H7 (cell line): ENCODE measurements around the gene HSPA1L. TPM values are rescaled to one million over a fixed set of nuclear protein-coding genes. Genes with fewer than 3 reads are reported as not detected.

ENCODE experiments used
- DNase-seq: peaks from one replicate; pipeline ENCODE4 v3.0.0; 2012
- H3K27me3 ChIP-seq: 2 replicates; pipeline ENCODE4 v1.6.0; 2011; ENCODE audit warnings: mild to moderate bottlenecking, low read length; ENCODE audit not compliant: control insufficient read depth, insufficient read depth
- H3K36me3 ChIP-seq: replicated peaks from 2 replicates; pipeline ENCODE4 v1.5.1; 2011; ENCODE audit warnings: low read length; ENCODE audit not compliant: control insufficient read depth, insufficient read depth
- H3K4me3 ChIP-seq: 2 replicates; pipeline ENCODE4 v1.5.1; 2011; ENCODE audit warnings: low read depth, mild to moderate bottlenecking, control low read depth, low read length, moderate library complexity; ENCODE audit not compliant: insufficient read depth
- total RNA-seq: library from RNA; depleted of rRNA; stranded (reverse); fragments of >200 nt; shearing (Covaris generic); gene quantifications from 2 replicates; pipeline ENCODE4 v1.2.3, GENCODE V29; 2014; rRNA removed

HSPA1L gene
- total RNA-seq, 1 experiment from 2014 or later: 0.55 TPM

GRCh38 chr6:31762356-31762755, 52.7 kb downstream of the HSPA1L start, which contains the start of gene SAPCD1:
TSS of gene SAPCD1 (plus strand) at chr6:31762656. CDS start at chr6:31763055, 399 bp downstream.
- no peaks in the 10 kb centered on the region; the same call in 1 of the 2 replicates for H3K27me3 ChIP-seq
- no peak within 1 kb of the TSS for H3K4me3 ChIP-seq
- H3K36me3 ChIP-seq: peaks cover 22% of the 10 kb centered on the region
- peak; percentile 15 for DNase-seq

GRCh38 chr6:31761343-31761742, 53.7 kb downstream of the HSPA1L start:
- no peak for DNase-seq
- no peaks in the 10 kb centered on the region; the same call in 1 of the 2 replicates for H3K27me3 ChIP-seq
- no peak overlapping the region for H3K4me3 ChIP-seq
- H3K36me3 ChIP-seq: peaks cover 22% of the 10 kb centered on the region

- no peak overlapping the region for H3K4me3 ChIP-seq
- H3K36me3 ChIP-seq: peaks cover 22% of the 10 kb centered on the region
- no peaks in the 10 kb centered on the region; the same call in 1 of the 2 replicates for H3K27me3 ChIP-seq
- no peak for DNase-seq
Measured at GRCh38 chr6:31760790-31761189, 54.3 kb downstream of the HSPA1L start.

Other genes starting within 250 kb of the HSPA1L start
- gene LTA, start 243.0 kb downstream of the HSPA1L start, total RNA-seq: 0.44 TPM in 1 of 2 replicates, not detected in the other
- gene TNF, start 239.7 kb downstream of the HSPA1L start, total RNA-seq: not detected in 2 replicates
- 0.35 TPM in 1 of 2 replicates, not detected in the other for gene LTB, start 232.9 kb downstream of the HSPA1L start, total RNA-seq
- not detected in 2 replicates for gene LST1, start 229.0 kb downstream of the HSPA1L start, total RNA-seq
- not detected in 2 replicates for gene NCR3, start 222.3 kb downstream of the HSPA1L start, total RNA-seq
- 0.48 and 1.4 TPM in 2 replicates for gene AIF1, start 200.0 kb downstream of the HSPA1L start, total RNA-seq
- gene PRRC2A, start 194.6 kb downstream of the HSPA1L start, total RNA-seq: 163 and 176 TPM in 2 replicates
- 320 and 331 TPM in 2 replicates for gene BAG6, start 162.6 kb downstream of the HSPA1L start, total RNA-seq
- 3.3 and 4.2 TPM in 2 replicates for gene APOM, start 159.4 kb downstream of the HSPA1L start, total RNA-seq
- gene C6orf47, start 154.5 kb downstream of the HSPA1L start, total RNA-seq: 17.3 and 17.6 TPM in 2 replicates
- 28.6 and 33.3 TPM in 2 replicates for gene GPANK1, start 150.3 kb downstream of the HSPA1L start, total RNA-seq
- 197 and 224 TPM in 2 replicates for gene CSNK2B, start 149.2 kb downstream of the HSPA1L start, total RNA-seq
- gene LY6G5B, start 145.3 kb downstream of the HSPA1L start, total RNA-seq: 2.9 and 4.2 TPM in 2 replicates
- 0.70 and 2.0 TPM in 2 replicates for gene LY6G5C, start 134.2 kb downstream of the HSPA1L start, total RNA-seq
- 35.7 and 39.7 TPM in 2 replicates for gene ABHD16A, start 112.0 kb downstream of the HSPA1L start, total RNA-seq
- not detected in 2 replicates for gene LY6G6F, start 108.4 kb downstream of the HSPA1L start, total RNA-seq
- 2.8 TPM in 1 of 2 replicates, not detected in the other for gene LY6G6D, start 99.9 kb downstream of the HSPA1L start, total RNA-seq
- not detected in 2 replicates for gene LY6G6C, start 93.5 kb downstream of the HSPA1L start, total RNA-seq
- not detected in 2 replicates for gene MPIG6B, start 91.9 kb downstream of the HSPA1L start, total RNA-seq
- gene DDAH2, start 86.0 kb downstream of the HSPA1L start, total RNA-seq: 83.6 and 99.2 TPM in 2 replicates
- gene CLIC1, start 78.8 kb downstream of the HSPA1L start, total RNA-seq: 456 and 621 TPM in 2 replicates
- gene MSH5, start 75.3 kb downstream of the HSPA1L start, total RNA-seq: 19.5 and 28.4 TPM in 2 replicates
- 1.8 and 7.7 TPM in 2 replicates for gene SAPCD1, start 52.6 kb downstream of the HSPA1L start, total RNA-seq
- 0.44 and 2.1 TPM in 2 replicates for gene VWA7, start 38.0 kb downstream of the HSPA1L start, total RNA-seq
- gene VARS1, start 19.5 kb downstream of the HSPA1L start, total RNA-seq: 114 and 115 TPM in 2 replicates
- gene LSM2, start 8.3 kb downstream of the HSPA1L start, total RNA-seq: 108 and 150 TPM in 2 replicates
- gene HSPA1A, start 260 bp upstream of the HSPA1L start, total RNA-seq: 45.7 and 58.5 TPM in 2 replicates
- 63.3 and 70.4 TPM in 2 replicates for gene HSPA1B, start 12.5 kb upstream of the HSPA1L start, total RNA-seq
- 56.2 and 58.6 TPM in 2 replicates for gene NEU1, start 47.5 kb upstream of the HSPA1L start, total RNA-seq
- gene SLC44A4, start 63.7 kb upstream of the HSPA1L start, total RNA-seq: 0.42 and 0.48 TPM in 2 replicates
- gene EHMT2, start 82.4 kb upstream of the HSPA1L start, total RNA-seq: 134 and 136 TPM in 2 replicates
- gene ZBTB12, start 86.8 kb upstream of the HSPA1L start, total RNA-seq: 7.9 and 8.7 TPM in 2 replicates
- gene C2, start 112.4 kb upstream of the HSPA1L start, total RNA-seq: 0.63 and 1.7 TPM in 2 replicates
- gene CFB, start 130.8 kb upstream of the HSPA1L start, total RNA-seq: not detected in 2 replicates
- 109 and 115 TPM in 2 replicates for gene NELFE, start 143.7 kb upstream of the HSPA1L start, total RNA-seq
- 47.2 and 57.6 TPM in 2 replicates for gene SKIC2, start 143.9 kb upstream of the HSPA1L start, total RNA-seq
- gene DXO, start 156.9 kb upstream of the HSPA1L start, total RNA-seq: 18.8 and 19.9 TPM in 2 replicates
- gene C4A, start 166.8 kb upstream of the HSPA1L start, total RNA-seq: 0.35 and 1.5 TPM in 2 replicates
- gene C4B, start 199.5 kb upstream of the HSPA1L start, total RNA-seq: 1.1 and 1.9 TPM in 2 replicates
- 0.11 TPM in 1 of 2 replicates, not detected in the other for gene CYP21A2, start 223.1 kb upstream of the HSPA1L start, total RNA-seq